ENCODE data around the gene RCAN1.

Gene RCAN1

GRCh38 chr21:34615487-34615814 is 538 bp upstream of the RCAN1 start:
- Histone ChIP-seq H3K14ac (ENCODE audit: low read length) (no peak overlapping the region), H4K8ac (ENCODE audit: low read depth, low read length) (peak overlapping the region; percentile 82), H3K4me2 (ENCODE audit: low read length) (peak overlapping the region; percentile 75), H3K4me1 (ENCODE audit: control insufficient read depth in 1 of 2, insufficient read depth in 2 of 2, low read length in 2 of 2) (peaks cover 5 to 6% of the 10 kb centered on the region in 2 experiments), H2AFZ (ENCODE audit: insufficient read depth, low read length, poor library complexity) (peak overlapping the region; percentile 91), H2BK5ac (ENCODE audit: low read depth, low read length, poor library complexity) (no peak overlapping the region), H2AK5ac (ENCODE audit: low read length) (no peak overlapping the region), H3K4me3 (ENCODE audit: low read depth, low read length) (no peak overlapping the region), H2BK12ac (ENCODE audit: low read length) (no peak overlapping the region), H4K12ac (ENCODE audit: low read depth, low read length) (no peak overlapping the region), H3K27ac (ENCODE audit: low read depth, low read length) (no peak overlapping the region), H3K79me1 (ENCODE audit: low read length) (peaks cover 3% of the 10 kb centered on the region), H3K9me3 (ENCODE audit: insufficient read depth, low read depth, low read length) (peaks cover 3% of the 10 kb centered on the region), H4K91ac (ENCODE audit: low read depth, low read length) (no peak overlapping the region), H3K23ac (ENCODE audit: low read length) (no peak overlapping the region), H3K4ac (ENCODE audit: low read depth, low read length) (no peak overlapping the region), H3K9ac (ENCODE audit: low read length) (no peak overlapping the region), H3K18ac (ENCODE audit: low read length) (no peak overlapping the region), H2BK120ac (ENCODE audit: insufficient read depth, low read length, poor library complexity) (no peak overlapping the region), H3K79me2 (ENCODE audit: control insufficient read depth, insufficient read depth, low read length, poor library complexity) (no peaks in the 10 kb centered on the region), H3K27me3 (ENCODE audit: insufficient read depth, low read length) (peaks cover 8% of the 10 kb centered on the region), H3K36me3 (ENCODE audit: control insufficient read depth in 1 of 2, insufficient read depth in 2 of 2, low read length in 2 of 2) (no peaks in the 10 kb centered on the region)
- no CpG with 5 or more reads among the region's 8 CpGs for WGBS (ENCODE audit: extremely low coverage, insufficient coverage, insufficient read length)
- peak in 1 of 2 donors; percentile 18 for DNase-seq

- Histone ChIP-seq H2BK12ac (ENCODE audit: low read length) (no peak overlapping the region), H3K4ac (ENCODE audit: low read depth, low read length) (no peak overlapping the region), H3K9me3 (ENCODE audit: insufficient read depth, low read depth, low read length) (peaks cover 3% of the 10 kb centered on the region), H3K9ac (ENCODE audit: low read length) (peak overlapping the region; percentile 9), H3K23ac (ENCODE audit: low read length) (no peak overlapping the region), H3K79me1 (ENCODE audit: low read length) (peaks cover 3% of the 10 kb centered on the region), H3K4me3 (ENCODE audit: low read depth, low read length) (peak overlapping the region; percentile 89), H3K4me2 (ENCODE audit: low read length) (peak overlapping the region; percentile 75), H2BK120ac (ENCODE audit: insufficient read depth, low read length, poor library complexity) (no peak overlapping the region), H3K14ac (ENCODE audit: low read length) (no peak overlapping the region), H3K79me2 (ENCODE audit: control insufficient read depth, insufficient read depth, low read length, poor library complexity) (no peaks in the 10 kb centered on the region), H3K36me3 (ENCODE audit: control insufficient read depth in 1 of 2, insufficient read depth in 2 of 2, low read length in 2 of 2) (no peaks in the 10 kb centered on the region), H2BK5ac (ENCODE audit: low read depth, low read length, poor library complexity) (no peak overlapping the region), H2AK5ac (ENCODE audit: low read length) (no peak overlapping the region), H3K27ac (ENCODE audit: low read depth, low read length) (no peak overlapping the region), H3K27me3 (ENCODE audit: insufficient read depth, low read length) (peaks cover 8% of the 10 kb centered on the region), H4K12ac (ENCODE audit: low read depth, low read length) (no peak overlapping the region), H4K91ac (ENCODE audit: low read depth, low read length) (no peak overlapping the region), H3K18ac (ENCODE audit: low read length) (no peak overlapping the region), H4K8ac (ENCODE audit: low read depth, low read length) (peak overlapping the region; percentile 30), H2AFZ (ENCODE audit: insufficient read depth, low read length, poor library complexity) (peak overlapping the region; percentile 77), H3K4me1 (ENCODE audit: control insufficient read depth in 1 of 2, insufficient read depth in 2 of 2, low read length in 2 of 2) (peaks cover 5 to 6% of the 10 kb centered on the region in 2 experiments)
- no peak for DNase-seq
- no CpG with 5 or more reads among the region's 43 CpGs for WGBS (ENCODE audit: extremely low coverage, insufficient coverage, insufficient read length)
Observed at GRCh38 chr21:34613679-34614627, 960 bp downstream of the RCAN1 start.

- no peak overlapping the region for H2BK5ac ChIP-seq (ENCODE audit: low read depth, low read length, poor library complexity)
- H3K23ac ChIP-seq (ENCODE audit: low read length) = no peak overlapping the region
- DNase-seq = no peak
- no peak overlapping the region for H3K4ac ChIP-seq (ENCODE audit: low read depth, low read length)
- H3K4me3 ChIP-seq (ENCODE audit: low read depth, low read length) = no peak overlapping the region
- H3K9me3 ChIP-seq (ENCODE audit: insufficient read depth, low read depth, low read length) = peaks cover 3% of the 10 kb centered on the region
- H2BK120ac ChIP-seq (ENCODE audit: insufficient read depth, low read length, poor library complexity) = no peak overlapping the region
- peaks cover 8% of the 10 kb centered on the region for H3K27me3 ChIP-seq (ENCODE audit: insufficient read depth, low read length)
- no peak overlapping the region for H2AK5ac ChIP-seq (ENCODE audit: low read length)
- no peak overlapping the region for H3K14ac ChIP-seq (ENCODE audit: low read length)
- no peak overlapping the region for H3K27ac ChIP-seq (ENCODE audit: low read depth, low read length)
- H3K4me2 ChIP-seq (ENCODE audit: low read length) = no peak overlapping the region
- H4K12ac ChIP-seq (ENCODE audit: low read depth, low read length) = no peak overlapping the region
- H3K9ac ChIP-seq (ENCODE audit: low read length) = no peak overlapping the region
- no peak overlapping the region for H2BK12ac ChIP-seq (ENCODE audit: low read length)
- H3K79me1 ChIP-seq (ENCODE audit: low read length) = peaks cover 3% of the 10 kb centered on the region
- H4K8ac ChIP-seq (ENCODE audit: low read depth, low read length) = no peak overlapping the region
- WGBS (ENCODE audit: extremely low coverage, insufficient coverage, insufficient read length) = no CpG with 5 or more reads among the region's 2 CpGs
- H3K79me2 ChIP-seq (ENCODE audit: control insufficient read depth, insufficient read depth, low read length, poor library complexity) = no peaks in the 10 kb centered on the region
- no peak overlapping the region for H2AFZ ChIP-seq (ENCODE audit: insufficient read depth, low read length, poor library complexity)
- H3K4me1 ChIP-seq (ENCODE audit: control insufficient read depth in 1 of 2, insufficient read depth in 2 of 2, low read length in 2 of 2) = peaks cover 5 to 6% of the 10 kb centered on the region in 2 experiments
- H3K18ac ChIP-seq (ENCODE audit: low read length) = no peak overlapping the region
- H3K36me3 ChIP-seq (ENCODE audit: control insufficient read depth in 1 of 2, insufficient read depth in 2 of 2, low read length in 2 of 2) = no peaks in the 10 kb centered on the region
- H4K91ac ChIP-seq (ENCODE audit: low read depth, low read length) = no peak overlapping the region
Observed at GRCh38 chr21:34612557-34612956, 2.4 kb downstream of the RCAN1 start.

- no peak overlapping the region for H4K8ac ChIP-seq (ENCODE audit: low read depth, low read length)
- H3K4me2 ChIP-seq (ENCODE audit: low read length) = no peak overlapping the region
- no peak overlapping the region for H3K4me3 ChIP-seq (ENCODE audit: low read depth, low read length)
- DNase-seq = no peak
- no peak overlapping the region for H3K18ac ChIP-seq (ENCODE audit: low read length)
- no peak overlapping the region for H4K12ac ChIP-seq (ENCODE audit: low read depth, low read length)
- peaks cover 3% of the 10 kb centered on the region for H3K9me3 ChIP-seq (ENCODE audit: insufficient read depth, low read depth, low read length)
- no peak overlapping the region for H3K14ac ChIP-seq (ENCODE audit: low read length)
- H3K79me1 ChIP-seq (ENCODE audit: low read length) = peaks cover 3% of the 10 kb centered on the region
- no peak overlapping the region for H2BK12ac ChIP-seq (ENCODE audit: low read length)
- H3K23ac ChIP-seq (ENCODE audit: low read length) = peak overlapping the region; percentile 18
- no peaks in the 10 kb centered on the region for H3K36me3 ChIP-seq (ENCODE audit: control insufficient read depth in 1 of 2, insufficient read depth in 2 of 2, low read length in 2 of 2)
- no peak overlapping the region for H3K9ac ChIP-seq (ENCODE audit: low read length)
- H3K27me3 ChIP-seq (ENCODE audit: insufficient read depth, low read length) = peaks cover 8% of the 10 kb centered on the region
- no peak overlapping the region for H2BK5ac ChIP-seq (ENCODE audit: low read depth, low read length, poor library complexity)
- WGBS (ENCODE audit: extremely low coverage, insufficient coverage, insufficient read length) = no CpG with 5 or more reads among the region's 3 CpGs
- no peaks in the 10 kb centered on the region for H3K79me2 ChIP-seq (ENCODE audit: control insufficient read depth, insufficient read depth, low read length, poor library complexity)
- H2AK5ac ChIP-seq (ENCODE audit: low read length) = no peak overlapping the region
- H2BK120ac ChIP-seq (ENCODE audit: insufficient read depth, low read length, poor library complexity) = no peak overlapping the region
- peaks cover 5 to 6% of the 10 kb centered on the region in 2 experiments for H3K4me1 ChIP-seq (ENCODE audit: control insufficient read depth in 1 of 2, insufficient read depth in 2 of 2, low read length in 2 of 2)
- no peak overlapping the region for H4K91ac ChIP-seq (ENCODE audit: low read depth, low read length)
- H2AFZ ChIP-seq (ENCODE audit: insufficient read depth, low read length, poor library complexity) = no peak overlapping the region
- H3K27ac ChIP-seq (ENCODE audit: low read depth, low read length) = no peak overlapping the region
- H3K4ac ChIP-seq (ENCODE audit: low read depth, low read length) = no peak overlapping the region
Observed at GRCh38 chr21:34612056-34612455, 2.9 kb downstream of the RCAN1 start.

Measured in trophoblast cell (in vitro differentiated cells and primary cell).